H1 (cell line): ENCODE measurements around the gene CNRIP1. TPM values are rescaled to one million over a fixed set of nuclear protein-coding genes. Genes with fewer than 3 reads are reported as not detected.

Source experiments
- CTCF ChIA-PET: fragments of 300-600 bp; sonication (Branson Sonifier 250); formaldehyde crosslinking; loops from one replicate; lab custom pipeline; 2021; ENCODE audit not compliant: partially characterized antibody; lab: Charles Lee
- POLR2A ChIA-PET: fragments of 300-600 bp; sonication (Branson Sonifier 250); formaldehyde crosslinking; loops from one replicate; lab custom pipeline; 2021; ENCODE audit warnings: inconsistent platforms; ENCODE audit not compliant: partially characterized antibody; lab: Charles Lee
- DNase-seq, 2 experiments: peaks; one replicate each; pipeline versions ENCODE4 v3.0.0 to v3.0.0-alpha.2; 2010 to 2022; ENCODE audit warnings: low spot score in 2 of 2, low read depth in 1 of 2, mixed read lengths in 1 of 2
- FAIRE-seq: peaks from 2 replicates; lab custom pipeline; 2011; peaks lifted over from hg19 to GRCh38; lab: Jason Lieb, UNC
- H2AFZ ChIP-seq: 2 replicates; pipeline ENCODE4 v1.8.1; 2012; ENCODE audit warnings: low read length, inconsistent platforms
- H2AK5ac ChIP-seq: 2 replicates; pipeline ENCODE4 v1.6.1; 2013; ENCODE audit warnings: low read depth, low read length
- H2BK120ac ChIP-seq: replicated peaks from 2 replicates; pipeline ENCODE3; 2013; ENCODE audit warnings: low read depth, low read length, inconsistent platforms
- H2BK12ac ChIP-seq: 2 replicates; pipeline ENCODE4 v1.6.1; 2013; ENCODE audit warnings: low read depth, low read length
- H2BK15ac ChIP-seq: 2 replicates; pipeline ENCODE4 v1.6.1; 2013; ENCODE audit warnings: low read length
- H2BK20ac ChIP-seq: 2 replicates; pipeline ENCODE4 v1.6.1; 2013; ENCODE audit warnings: low read length
- H2BK5ac ChIP-seq: 2 replicates; pipeline ENCODE4 v1.6.1; 2013; ENCODE audit warnings: low read depth, low read length
- H3K14ac ChIP-seq: 2 replicates; pipeline ENCODE4 v1.6.1; 2013; ENCODE audit warnings: inconsistent platforms; ENCODE audit not compliant: insufficient read length
- H3K18ac ChIP-seq: 2 replicates; pipeline ENCODE4 v1.6.1; 2013; ENCODE audit warnings: low read length; ENCODE audit errors: extremely low read depth
- H3K23ac ChIP-seq: 2 replicates; pipeline ENCODE4 v1.6.1; 2013; ENCODE audit warnings: inconsistent platforms; ENCODE audit not compliant: insufficient read length
- H3K23me2 ChIP-seq: 2 replicates; pipeline ENCODE4 v1.6.1; 2013; ENCODE audit warnings: low read depth, low read length
- H3K27ac ChIP-seq: 2 replicates; pipeline ENCODE4 v1.6.1; 2011; ENCODE audit warnings: low read depth, low read length, inconsistent platforms
- H3K27me3 ChIP-seq, 4 experiments: replicated peaks in 1 of 4; 1 replicate in 1 of 4; 2 replicates in 3 of 4; pipeline versions ENCODE4 v1.6.1 to v1.8.1; 2011 to 2013; ENCODE audit warnings: low read length in 3 of 4, mild to moderate bottlenecking in 3 of 4, inconsistent platforms in 2 of 4, mixed read lengths in 2 of 4, moderate library complexity in 1 of 4; ENCODE audit not compliant: control insufficient read depth in 3 of 4, insufficient read depth in 3 of 4; ENCODE audit errors: extremely low read depth in 1 of 4
- H3K36me3 ChIP-seq, 4 experiments: 2 replicates each; pipeline versions ENCODE4 v1.6.1 to v1.8.1; 2011 to 2013; ENCODE audit warnings: mild to moderate bottlenecking in 4 of 4, low read length in 3 of 4, moderate library complexity in 2 of 4, control low read depth in 1 of 4, inconsistent platforms in 1 of 4; ENCODE audit not compliant: insufficient read depth in 4 of 4, control insufficient read depth in 2 of 4
- H3K4ac ChIP-seq: replicated peaks from 2 replicates; pipeline ENCODE3; 2013; ENCODE audit warnings: low read length, low read depth, mixed read lengths, inconsistent platforms; ENCODE audit not compliant: insufficient read length
- H3K4me1 ChIP-seq, 4 experiments: replicated peaks in 1 of 4; 1 replicate in 1 of 4; 2 replicates in 3 of 4; pipeline versions ENCODE4 v1.6.1 to v1.8.1; 2011 to 2013; ENCODE audit warnings: low read length in 3 of 4, inconsistent platforms in 2 of 4, mixed read lengths in 1 of 4; ENCODE audit not compliant: insufficient read depth in 4 of 4, control insufficient read depth in 3 of 4
- H3K4me2 ChIP-seq, 2 experiments: 2 replicates each; pipeline versions ENCODE4 v1.6.1 to v1.8.1; 2011 to 2013; ENCODE audit warnings: low read depth in 2 of 2, low read length in 2 of 2, control low read depth in 1 of 2, inconsistent platforms in 1 of 2, mild to moderate bottlenecking in 1 of 2; ENCODE audit not compliant: insufficient read depth in 1 of 2
- H3K4me3 ChIP-seq, 4 experiments: fragments of 200-600, 300-600 bp in 1 of 4; sonication (generic), shearing (Covaris generic), sonication (Bioruptor Twin) in 1 of 4; 2 replicates each; pipeline versions ENCODE4 v1.5.1 to v1.8.1; 2011 to 2016; ENCODE audit warnings: low read length in 4 of 4, low read depth in 3 of 4, control low read depth in 2 of 4, inconsistent platforms in 2 of 4, mild to moderate bottlenecking in 2 of 4, mixed read lengths in 1 of 4, moderate library complexity in 1 of 4; ENCODE audit not compliant: insufficient read depth in 2 of 4; ENCODE audit errors: extremely low read depth in 1 of 4
- H3K56ac ChIP-seq: replicated peaks from 2 replicates; pipeline ENCODE3; 2013; ENCODE audit warnings: low read depth, mild to moderate bottlenecking, mixed read lengths, low read length, inconsistent platforms; ENCODE audit not compliant: insufficient read length
- H3K79me1 ChIP-seq: 2 replicates; pipeline ENCODE4 v1.6.1; 2013; ENCODE audit warnings: low read depth, low read length, control low read depth
- H3K79me2 ChIP-seq, 2 experiments: 2 replicates each; pipeline versions ENCODE4 v1.6.1 to v1.8.1; 2012 to 2013; ENCODE audit warnings: low read length in 2 of 2, mild to moderate bottlenecking in 2 of 2, inconsistent platforms in 1 of 2; ENCODE audit not compliant: insufficient read depth in 2 of 2, control insufficient read depth in 1 of 2
- H3K9ac ChIP-seq, 4 experiments: replicated peaks in 1 of 4; 1 replicate in 1 of 4; 2 replicates in 3 of 4; pipeline versions ENCODE4 v1.6.1 to v1.8.1; 2011 to 2013; ENCODE audit warnings: low read depth in 3 of 4, low read length in 3 of 4, control low read depth in 2 of 4, mild to moderate bottlenecking in 2 of 4, moderate library complexity in 2 of 4, inconsistent platforms in 1 of 4; ENCODE audit errors: extremely low read depth in 1 of 4
- H3K9me3 ChIP-seq, 2 experiments: 2 replicates each; pipeline versions ENCODE4 v1.6.1 to v1.8.1; 2012 to 2013; ENCODE audit warnings: mild to moderate bottlenecking in 2 of 2, moderate library complexity in 2 of 2, control low read depth in 1 of 2, inconsistent platforms in 1 of 2, low read depth in 1 of 2, low read length in 1 of 2, mixed read lengths in 1 of 2; ENCODE audit not compliant: insufficient read depth in 2 of 2
- H4K20me1 ChIP-seq, 2 experiments: replicated peaks in 1 of 2; 2 replicates each; pipeline versions ENCODE3 to v1.8.1; 2011 to 2013; ENCODE audit warnings: inconsistent platforms in 2 of 2, low read length in 2 of 2, mild to moderate bottlenecking in 1 of 2; ENCODE audit not compliant: insufficient read depth in 2 of 2, control insufficient read depth in 1 of 2
- H4K5ac ChIP-seq: 2 replicates; pipeline ENCODE4 v1.6.1; 2013; ENCODE audit warnings: low read length, low read depth, mixed read lengths, inconsistent platforms; ENCODE audit not compliant: insufficient read length
- H4K8ac ChIP-seq: 2 replicates; pipeline ENCODE4 v1.8.0; 2013; ENCODE audit warnings: mild to moderate bottlenecking, moderate library complexity, low read length, inconsistent platforms; ENCODE audit not compliant: insufficient read depth; ENCODE audit errors: extremely low read depth
- H4K91ac ChIP-seq: replicated peaks from 2 replicates; pipeline ENCODE3; 2013; ENCODE audit warnings: low read length, mixed read lengths, inconsistent platforms; ENCODE audit not compliant: insufficient read length
- BCL11A ChIP-seq, 2 experiments: IDR thresholded peaks; one replicate each; pipeline ENCODE4 v1.6.1; 2011; ENCODE audit warnings: low read depth in 2 of 2, low read length in 2 of 2, mild to moderate bottlenecking in 2 of 2
- CTBP2 ChIP-seq: IDR thresholded peaks from 2 replicates; pipeline ENCODE4 v1.7.0; 2011; ENCODE audit warnings: borderline replicate concordance, mild to moderate bottlenecking, moderate library complexity, mixed read lengths, low read length; ENCODE audit not compliant: insufficient read depth, insufficient read length
- KDM1A ChIP-seq: fragments of 200-600, 300-600 bp; sonication (generic); IDR thresholded peaks from 2 replicates; pipeline ENCODE4 v1.7.1; 2016; ENCODE audit warnings: mild to moderate bottlenecking, low read length, borderline replicate concordance
- KDM5A ChIP-seq: fragments of 200-600 bp; IDR thresholded peaks from 2 replicates; pipeline ENCODE4 v1.7.1; 2012; ENCODE audit warnings: mild to moderate bottlenecking, low read length, inconsistent platforms, mixed read lengths
- MAFK ChIP-seq: IDR thresholded peaks from 2 replicates; pipeline ENCODE4 v1.6.1; 2012; ENCODE audit warnings: low read depth, mild to moderate bottlenecking, improper control_type of control experiment, low read length
- POLR2A ChIP-seq, 2 experiments: IDR thresholded peaks; 1 replicate in 1 of 2; 2 replicates in 1 of 2; pipeline ENCODE4 v1.6.1; 2011; ENCODE audit warnings: low read depth in 2 of 2, low read length in 2 of 2, mild to moderate bottlenecking in 2 of 2; ENCODE audit errors: control extremely low read depth in 1 of 2
- RFX5 ChIP-seq: IDR thresholded peaks from 2 replicates; pipeline ENCODE4 v1.6.1; 2011; ENCODE audit warnings: low read depth, low read length, improper control_type of control experiment, borderline replicate concordance
- SP2 ChIP-seq: IDR thresholded peaks from 2 replicates; pipeline ENCODE4 v1.6.1; 2012; ENCODE audit warnings: mild to moderate bottlenecking, low read length, inconsistent platforms
- SUZ12 ChIP-seq: fragments of 200-600 bp; sonication (generic); IDR thresholded peaks from 2 replicates; pipeline ENCODE4 v1.6.1; 2012; ENCODE audit warnings: mild to moderate bottlenecking, inconsistent platforms, low read length, moderate library complexity, mixed read lengths
- WGBS, 2 experiments: shearing (Covaris generic) in 1 of 2; methylation state at CpG; one replicate each; pipeline versions ENCODE4 v1.1.6 to v1.1.7; 2013 to 2015; ENCODE audit warnings: low lambda C conversion rate in 2 of 2, mixed read lengths in 2 of 2, inconsistent platforms in 1 of 2, low coverage in 1 of 2, missing lambda C conversion rate in 1 of 2; ENCODE audit not compliant: insufficient replicate concordance in 2 of 2, insufficient coverage in 1 of 2, insufficient read length in 1 of 2; ENCODE audit errors: extremely low coverage in 1 of 2, missing lambda C conversion rate in 1 of 2; 5-methylcytosine and 5-hydroxymethylcytosine counted together
- polyA plus RNA-seq, 7 experiments: library from polyadenylated mRNA; depleted of rRNA in 3 of 7; stranded (reverse) in 5 of 7; unstranded in 2 of 7; fragments of >200 nt in 5 of 7; fragments of 200-250 nt in 2 of 7; gene quantifications; 1 replicate in 5 of 7; 2 replicates in 1 of 7; 4 replicates in 1 of 7; pipeline versions ENCODE4 v1.2.1 to v1.2.3, GENCODE V29; 2011 to 2013; ENCODE audit warnings: missing spikeins in 2 of 7, mixed read lengths in 2 of 7
- total RNA-seq: library from RNA; stranded (reverse); fragmentation: NEBNext Ultra II Directional; extraction: Animal tissue kit (Norgen Biotek cat#: 25700); gene quantifications from 2 replicates; pipeline ENCODE4 v1.2.1, GENCODE V29; 2021

Gene CNRIP1
- total and polyA plus RNA-seq, 2 of the 8 experiments (the other 6 are each of a cell fraction or from before 2014, with no cell fraction given) = 4.6 to 7.0 TPM

GRCh38 chr2:68341583-68341982 is 21.8 kb upstream of the CNRIP1 start:
- no peak overlapping the region for H3K23ac ChIP-seq
- no peak for DNase-seq
- no peak overlapping the region for H3K27ac ChIP-seq
- no peaks in the 10 kb centered on the region for H3K79me1 ChIP-seq
- no peak overlapping the region for H3K4me2 ChIP-seq
- TF ChIP-seq KDM1A (no peak), SUZ12 (no peak), BCL11A (IDR thresholded peaks at IDR 0.05; ENCODE audit: low read depth in 2 of 2, low read length in 2 of 2) (no peak), MAFK (no peak), POLR2A (IDR thresholded peaks at IDR 0.05; ENCODE audit: control extremely low read depth in 1 of 2, low read depth in 2 of 2, low read length in 2 of 2) (no peak), KDM5A (no peak), RFX5 (no peak), SP2 (no peak), CTBP2 (no peak)
- TF ChIP-seq, all 59 proteins: peak for 0
- H3K27me3 ChIP-seq = no peaks in the 10 kb centered on the region
- H4K8ac ChIP-seq = no peak overlapping the region
- no peaks in the 10 kb centered on the region for H3K4me1 ChIP-seq
- no peak overlapping the region for H3K9ac ChIP-seq
- no peak overlapping the region for H3K18ac ChIP-seq
- no peaks in the 10 kb centered on the region for H4K20me1 ChIP-seq
- H3K79me2 ChIP-seq = no peaks in the 10 kb centered on the region
- POLR2A ChIA-PET = no interaction called here
- no peaks in the 10 kb centered on the region for H3K9me3 ChIP-seq
- no peak overlapping the region for H3K56ac ChIP-seq
- 95% methylated on average over 4 of the region's 4 CpGs; no CpG with 5 or more reads in 1 of the 2 experiments for WGBS, 2 experiments
- H4K5ac ChIP-seq = no peak overlapping the region
- no peaks in the 10 kb centered on the region for H3K23me2 ChIP-seq
- H2BK15ac ChIP-seq = no peak overlapping the region
- no peak overlapping the region for H2AFZ ChIP-seq
- H3K4me3 ChIP-seq = no peak overlapping the region
- no peak overlapping the region for H3K14ac ChIP-seq
- no peak overlapping the region for H4K91ac ChIP-seq
- FAIRE-seq = no peak
- no peak overlapping the region for H2BK120ac ChIP-seq
- H3K36me3 ChIP-seq = no peaks in the 10 kb centered on the region
- no peak overlapping the region for H2BK12ac ChIP-seq
- H3K4ac ChIP-seq = no peak overlapping the region
- no peak overlapping the region for H2BK20ac ChIP-seq
- CTCF ChIA-PET = no interaction called here
- H2AK5ac ChIP-seq = no peak overlapping the region
- no peak overlapping the region for H2BK5ac ChIP-seq
